SH-SY5Y (cell line): ENCODE measurements around the gene DUSP11.

ENCODE experiments used
- GATA2 ChIP-seq: IDR thresholded peaks from 2 replicates; pipeline ENCODE4 v1.6.1; 2011; ENCODE audit warnings: mild to moderate bottlenecking, low read depth, low read length
- GATA3 ChIP-seq: IDR thresholded peaks from 2 replicates; pipeline ENCODE4 v1.6.1; 2011; ENCODE audit warnings: low read depth, mild to moderate bottlenecking, low read length, moderate library complexity

DNA sequence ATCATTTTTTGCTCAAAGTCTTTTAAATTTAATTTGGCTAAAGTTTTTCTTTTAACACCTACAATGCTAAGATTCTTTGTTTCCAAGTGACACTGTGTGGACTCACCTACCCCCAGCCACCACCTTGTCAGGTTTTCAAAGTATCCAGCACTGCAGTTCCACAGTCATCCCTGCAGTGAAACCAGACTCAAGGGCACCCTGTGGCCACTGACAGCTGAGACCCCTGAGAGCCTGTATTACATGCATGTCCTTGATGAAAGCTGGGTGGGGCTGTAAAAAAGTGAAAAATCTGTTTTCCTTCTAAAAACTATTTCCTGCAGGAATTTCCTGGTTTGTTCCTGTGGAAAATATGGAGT, 62.7 kb downstream of the DUSP11 start:
- TF ChIP-seq GATA3 (no peak), GATA2 (no peak)
